HG03045 (cell line): Measurements from ENCODE around the gene RHBDL2.
A peak's percentile ranks its signal among the peaks of the same experiment; 100 is the strongest.
"Not testable (repeated sequence)": the region's sequence is repeated elsewhere in the genome, so short reads cannot be mapped to it uniquely, and the experiment has no call there.

Experiments
- ATAC-seq: cut with Tn5 transposase; IDR thresholded peaks from one replicate; pipeline ENCODE4 v1.9.1; 2021; ENCODE audit warnings: mild to moderate bottlenecking, moderate library complexity; ENCODE audit not compliant: unreplicated experiment

Gene RHBDL2

GRCh38 chr1:38885092-38885491 lies 56.5 kb downstream of the RHBDL2 start:
- no peak for ATAC-seq

- no peak for ATAC-seq
These were observed 60.1 kb downstream of the RHBDL2 start, which contains the start of gene GJA9 for GRCh38 chr1:38881487-38881886. Gene GJA9, minus strand, starts transcription at chr1:38881587. Its CDS starts 5,489 bp downstream, at chr1:38876098.

- ATAC-seq: no peak
These were observed 65.8 kb downstream of the RHBDL2 start for GRCh38 chr1:38875811-38876210.

GRCh38 chr1:38873027-38873969 lies 68.3 kb downstream of the RHBDL2 start, which contains the start of gene MYCBP:
Gene MYCBP, minus strand, starts transcription at chr1:38873348. Its CDS starts 43 bp downstream, at chr1:38873305.
- peak; percentile 96 for ATAC-seq

GRCh38 chr1:38872401-38873026 lies 69.1 kb downstream of the RHBDL2 start:
- peak; percentile 16 for ATAC-seq

GRCh38 chr1:38870996-38871395 lies 70.6 kb downstream of the RHBDL2 start:
- no peak for ATAC-seq

GRCh38 chr1:38867208-38867607 lies 74.4 kb downstream of the RHBDL2 start:
- no peak for ATAC-seq

- no peak for ATAC-seq
These were observed 76.4 kb downstream of the RHBDL2 start for GRCh38 chr1:38865112-38865715.

GRCh38 chr1:38860454-38860795 lies 81.2 kb downstream of the RHBDL2 start:
- ATAC-seq: no peak

- ATAC-seq: peak; percentile 94
These were observed 81.8 kb downstream of the RHBDL2 start, which contains the start of gene RRAGC for GRCh38 chr1:38859561-38860453. Gene RRAGC, minus strand, starts transcription at chr1:38859772. Its CDS starts 126 bp downstream, at chr1:38859646.

- peak; percentile 39 for ATAC-seq
These were observed 82.6 kb downstream of the RHBDL2 start for GRCh38 chr1:38858833-38859560.

- no peak for ATAC-seq
These were observed 88.8 kb downstream of the RHBDL2 start for GRCh38 chr1:38852780-38853179.

- no peak for ATAC-seq
These were observed 93.6 kb downstream of the RHBDL2 start for GRCh38 chr1:38848071-38848470.

GRCh38 chr1:38846210-38846609 lies 95.4 kb downstream of the RHBDL2 start:
- ATAC-seq: no peak

- not testable (repeated sequence) for ATAC-seq
These were observed 96.5 kb downstream of the RHBDL2 start for GRCh38 chr1:38845088-38845487.

GRCh38 chr1:38840281-38840680 lies 101.3 kb downstream of the RHBDL2 start:
- no peak for ATAC-seq

GRCh38 chr1:38839363-38839762 lies 102.3 kb downstream of the RHBDL2 start:
- ATAC-seq: no peak

- ATAC-seq: not testable (repeated sequence)
These were observed 105.3 kb downstream of the RHBDL2 start for GRCh38 chr1:38836316-38836715.
